Measurements from ENCODE around the gene TTPAL.

TTPAL gene

DNA sequence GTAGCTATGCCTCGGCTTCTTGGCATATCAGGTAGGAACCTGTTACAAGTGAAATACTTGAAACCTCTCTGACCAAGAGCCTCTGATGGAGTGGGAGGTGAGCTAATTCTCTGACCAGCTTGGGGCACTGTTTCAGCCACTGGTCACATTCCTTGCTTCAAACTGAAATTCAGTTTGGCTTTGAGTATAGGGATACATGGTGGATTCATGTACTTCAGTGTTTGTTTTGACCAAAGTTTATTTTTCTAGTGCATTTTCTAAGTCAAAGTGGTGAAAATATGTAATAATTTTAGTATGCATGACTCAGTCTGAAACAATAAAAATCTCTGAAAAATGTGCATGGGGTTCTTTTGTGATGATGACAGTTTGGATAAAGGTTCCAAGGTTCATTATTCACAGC lies 18.6 kb downstream of the TTPAL start:
- Histone ChIP-seq H3K4me1 (ENCODE audit: control insufficient read depth, low read length) (peaks cover 5% of the 10 kb centered on the region), H3K9me2 (replicated peaks; ENCODE audit: control insufficient read depth, low read length) (no peaks in the 10 kb centered on the region), H4K20me1 (ENCODE audit: control insufficient read depth, insufficient read depth, low read depth, low read length) (no peaks in the 10 kb centered on the region), H3K27me3 (ENCODE audit: control insufficient read depth, low read length) (no peaks in the 10 kb centered on the region), H3K4me2 (ENCODE audit: low read length) (no peak overlapping the region), H3K36me3 (ENCODE audit: control insufficient read depth, low read length) (peaks cover 74% of the 10 kb centered on the region), H3K79me2 (ENCODE audit: control insufficient read depth, low read length) (no peaks in the 10 kb centered on the region), H3K9me3 (ENCODE audit: control insufficient read depth, insufficient read depth, low read length) (no peaks in the 10 kb centered on the region), H3F3A (ENCODE audit: control insufficient read depth, insufficient read depth) (no peaks in the 10 kb centered on the region), H3K4me3 (ENCODE audit: low read length) (no peak overlapping the region), H3K27ac (ENCODE audit: low read depth, low read length) (no peak overlapping the region)
- TF ChIP-seq EZH2phosphoT487 (IDR thresholded peaks at IDR 0.05; ENCODE audit: borderline replicate concordance, low read length) = no peak
- TF ChIP-seq, protein P1, sequence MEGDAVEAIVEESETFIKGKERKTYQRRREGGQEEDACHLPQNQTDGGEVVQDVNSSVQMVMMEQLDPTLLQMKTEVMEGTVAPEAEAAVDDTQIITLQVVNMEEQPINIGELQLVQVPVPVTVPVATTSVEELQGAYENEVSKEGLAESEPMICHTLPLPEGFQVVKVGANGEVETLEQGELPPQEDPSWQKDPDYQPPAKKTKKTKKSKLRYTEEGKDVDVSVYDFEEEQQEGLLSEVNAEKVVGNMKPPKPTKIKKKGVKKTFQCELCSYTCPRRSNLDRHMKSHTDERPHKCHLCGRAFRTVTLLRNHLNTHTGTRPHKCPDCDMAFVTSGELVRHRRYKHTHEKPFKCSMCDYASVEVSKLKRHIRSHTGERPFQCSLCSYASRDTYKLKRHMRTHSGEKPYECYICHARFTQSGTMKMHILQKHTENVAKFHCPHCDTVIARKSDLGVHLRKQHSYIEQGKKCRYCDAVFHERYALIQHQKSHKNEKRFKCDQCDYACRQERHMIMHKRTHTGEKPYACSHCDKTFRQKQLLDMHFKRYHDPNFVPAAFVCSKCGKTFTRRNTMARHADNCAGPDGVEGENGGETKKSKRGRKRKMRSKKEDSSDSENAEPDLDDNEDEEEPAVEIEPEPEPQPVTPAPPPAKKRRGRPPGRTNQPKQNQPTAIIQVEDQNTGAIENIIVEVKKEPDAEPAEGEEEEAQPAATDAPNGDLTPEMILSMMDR (IDR thresholded peaks at IDR 0.05; ENCODE audit: low read depth, low read length, poor library complexity, severe bottlenecking) = no peak

DNA sequence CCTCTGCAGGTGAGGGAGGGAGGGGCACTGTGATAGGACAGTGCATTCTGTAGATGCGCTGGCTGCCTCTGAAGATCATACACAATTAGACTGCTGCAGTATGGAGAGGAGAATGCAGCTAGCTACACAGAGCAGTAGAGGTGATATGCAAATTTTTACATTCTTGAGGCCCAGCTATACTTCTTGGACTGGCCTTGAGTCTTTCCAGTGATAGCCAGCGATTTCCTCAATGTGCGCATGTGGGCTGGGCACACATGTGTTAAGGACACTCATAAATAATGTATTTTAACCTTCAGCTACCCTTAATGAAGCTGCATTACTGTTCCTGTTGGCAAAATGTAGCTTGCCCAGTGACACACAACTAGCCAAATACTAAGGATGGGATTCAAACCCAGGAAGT lies 19.0 kb downstream of the TTPAL start:
- H3K79me2 ChIP-seq (ENCODE audit: control insufficient read depth, low read length) = no peaks in the 10 kb centered on the region
- H3K4me2 ChIP-seq (ENCODE audit: low read length) = no peak overlapping the region
- no peak for TF ChIP-seq EZH2phosphoT487 (IDR thresholded peaks at IDR 0.05; ENCODE audit: borderline replicate concordance, low read length)
- TF ChIP-seq, protein P1 (IDR thresholded peaks at IDR 0.05; ENCODE audit: low read depth, low read length, poor library complexity, severe bottlenecking) = no peak
- peaks cover 74% of the 10 kb centered on the region for H3K36me3 ChIP-seq (ENCODE audit: control insufficient read depth, low read length)
- H3F3A ChIP-seq (ENCODE audit: control insufficient read depth, insufficient read depth) = no peaks in the 10 kb centered on the region
- H3K9me3 ChIP-seq (ENCODE audit: control insufficient read depth, insufficient read depth, low read length) = no peaks in the 10 kb centered on the region
- no peaks in the 10 kb centered on the region for H3K27me3 ChIP-seq (ENCODE audit: control insufficient read depth, low read length)
- peaks cover 5% of the 10 kb centered on the region for H3K4me1 ChIP-seq (ENCODE audit: control insufficient read depth, low read length)
- H3K4me3 ChIP-seq (ENCODE audit: low read length) = no peak overlapping the region
- H3K27ac ChIP-seq (ENCODE audit: low read depth, low read length) = no peak overlapping the region
- no peaks in the 10 kb centered on the region for H4K20me1 ChIP-seq (ENCODE audit: control insufficient read depth, insufficient read depth, low read depth, low read length)
- no peaks in the 10 kb centered on the region for H3K9me2 ChIP-seq (replicated peaks; ENCODE audit: control insufficient read depth, low read length)

DNA sequence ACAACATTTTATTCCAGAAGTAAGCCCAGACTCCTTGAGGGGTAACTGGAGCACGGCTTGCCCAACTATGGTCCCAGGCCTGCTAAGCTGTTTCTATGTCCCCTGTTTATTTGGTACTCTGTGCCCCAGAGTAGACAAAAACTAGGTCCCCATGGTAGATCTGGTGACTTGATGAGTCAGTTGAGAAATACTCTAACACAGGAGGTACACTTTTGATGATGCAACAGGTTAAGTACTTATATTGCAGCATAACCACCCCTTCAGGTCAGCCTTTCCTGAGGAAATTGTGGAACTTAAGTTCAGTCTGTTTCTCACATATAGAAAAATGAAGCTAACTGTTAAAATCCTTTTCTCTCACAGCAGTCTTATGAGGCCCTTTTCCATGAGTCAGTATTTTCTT lies 19.6 kb downstream of the TTPAL start:
- Histone ChIP-seq H3K9me2 (replicated peaks; ENCODE audit: control insufficient read depth, low read length) (no peaks in the 10 kb centered on the region), H3K27me3 (ENCODE audit: control insufficient read depth, low read length) (no peaks in the 10 kb centered on the region), H3K9me3 (ENCODE audit: control insufficient read depth, insufficient read depth, low read length) (no peaks in the 10 kb centered on the region), H3K36me3 (ENCODE audit: control insufficient read depth, low read length) (peaks cover 74% of the 10 kb centered on the region), H3K27ac (ENCODE audit: low read depth, low read length) (no peak overlapping the region), H4K20me1 (ENCODE audit: control insufficient read depth, insufficient read depth, low read depth, low read length) (no peaks in the 10 kb centered on the region), H3K4me1 (ENCODE audit: control insufficient read depth, low read length) (peaks cover 5% of the 10 kb centered on the region), H3F3A (ENCODE audit: control insufficient read depth, insufficient read depth) (no peaks in the 10 kb centered on the region), H3K4me3 (ENCODE audit: low read length) (no peak overlapping the region), H3K79me2 (ENCODE audit: control insufficient read depth, low read length) (no peaks in the 10 kb centered on the region), H3K4me2 (ENCODE audit: low read length) (no peak overlapping the region)
- TF ChIP-seq EZH2phosphoT487 (IDR thresholded peaks at IDR 0.05; ENCODE audit: borderline replicate concordance, low read length) = no peak
- TF ChIP-seq, protein P1 (IDR thresholded peaks at IDR 0.05; ENCODE audit: low read depth, low read length, poor library complexity, severe bottlenecking) = no peak

All from DOHH2 (cell line).